ENCODE results near the gene USHBP1.

The USHBP1 gene

GRCh38 chr19:17306285-17306714 lies 41.8 kb upstream of the USHBP1 start:
- H3K4me1 ChIP-seq, result peaks cover 68 to 75% (median 71%) of the 10 kb centered on the region in 10 experiments
- H3K27ac ChIP-seq, result peak overlapping the region; percentile 73 to 93 (median 89)
- no peaks in the 10 kb centered on the region for H3K9me3 ChIP-seq (replicated peaks in 1 of 11)
- H3K9ac ChIP-seq, result peak overlapping the region; percentile 83 to 94 (median 88)
- peak overlapping the region; percentile 78 to 99 (median 96) for H3K4me2 ChIP-seq
- no peaks in the 10 kb centered on the region for H3K27me3 ChIP-seq
- peaks cover 5 to 27% (median 14%) of the 10 kb centered on the region in 11 experiments; a peak in 20 of 22 replicates for H4K20me1 ChIP-seq
- peak overlapping the region; percentile 69 to 86 (median 77) for H3K4me3 ChIP-seq
- TF ChIP-seq Cebpa-rat (IDR thresholded peaks at IDR 0.05), result no peak
- H3K36me3 ChIP-seq, result peaks cover 3 to 13% (median 6%) of the 10 kb centered on the region in 11 experiments; a peak in 21 of 22 replicates

GRCh38 chr19:17305517-17306284 lies 41.2 kb upstream of the USHBP1 start, which contains the start of gene MRPL34:
TSS of gene MRPL34 (plus strand) at chr19:17305872. CDS start at chr19:17305893, 21 bp downstream.
- H3K4me2 ChIP-seq, result peak within 1 kb of the TSS; percentile 78 to 99 (median 97)
- peaks cover 9 to 13% (median 10%) of the 10 kb centered on the region in 11 experiments; a peak in 21 of 22 replicates for H3K36me3 ChIP-seq
- peaks cover 63 to 74% (median 69%) of the 10 kb centered on the region in 10 experiments for H3K4me1 ChIP-seq
- H3K27me3 ChIP-seq, result no peaks in the 10 kb centered on the region
- H3K9ac ChIP-seq, result peak within 1 kb of the TSS; percentile 83 to 94 (median 88)
- peak within 1 kb of the TSS; percentile 69 to 86 (median 77) for H3K4me3 ChIP-seq
- no peak for TF ChIP-seq Cebpa-rat (IDR thresholded peaks at IDR 0.05)
- H3K27ac ChIP-seq, result peak within 1 kb of the TSS; percentile 73 to 93 (median 89)
- peaks cover 6 to 27% (median 11%) of the 10 kb centered on the region in 11 experiments; a peak in 19 of 22 replicates for H4K20me1 ChIP-seq
- H3K9me3 ChIP-seq (replicated peaks in 1 of 11), result no peaks in the 10 kb centered on the region

- Histone ChIP-seq H3K9ac (peak overlapping the region in 2 of 11 experiments; percentile 8 to 25; a peak in 3 of 22 replicates), H3K36me3 (peaks cover 10 to 16% (median 15%) of the 10 kb centered on the region in 11 experiments; a peak in 21 of 22 replicates), H3K4me3 (peak overlapping the region in 3 of 10 experiments; percentile 19 to 77 (median 69); a peak in 5 of 20 replicates), H3K27me3 (no peaks in the 10 kb centered on the region), H3K9me3 (replicated peaks in 1 of 11) (no peaks in the 10 kb centered on the region), H3K4me1 (peaks cover 57 to 72% (median 66%) of the 10 kb centered on the region in 10 experiments), H3K27ac (peak overlapping the region in 10 of 11 experiments; percentile 21 to 92 (median 51); a peak in 15 of 22 replicates), H3K4me2 (peak overlapping the region; percentile 52 to 99 (median 96)), H4K20me1 (peaks cover under 1 to 22% (median 7%) of the 10 kb centered on the region in 11 experiments; a peak in 18 of 22 replicates)
- no peak for TF ChIP-seq Cebpa-rat (IDR thresholded peaks at IDR 0.05)
Observed at GRCh38 chr19:17305216-17305516, 40.6 kb upstream of the USHBP1 start.

- Histone ChIP-seq H3K27me3 (no peaks in the 10 kb centered on the region), H3K9me3 (replicated peaks in 1 of 11) (no peaks in the 10 kb centered on the region), H3K36me3 (peaks cover 10 to 21% (median 16%) of the 10 kb centered on the region in 11 experiments; a peak in 21 of 22 replicates), H3K9ac (peak overlapping the region in 2 of 11 experiments; percentile 8 to 25; a peak in 3 of 22 replicates), H4K20me1 (peaks cover 0 to 17% (median 5%) of the 10 kb centered on the region in 11 experiments; a peak in 12 of 22 replicates), H3K4me2 (peak overlapping the region; percentile 87 to 99 (median 96)), H3K4me1 (peaks cover 55 to 74% (median 64%) of the 10 kb centered on the region in 10 experiments), H3K27ac (peak overlapping the region in 10 of 11 experiments; percentile 21 to 92 (median 51); a peak in 16 of 22 replicates), H3K4me3 (peak overlapping the region in 3 of 10 experiments; percentile 19 to 77 (median 69); a peak in 2 of 20 replicates)
- TF ChIP-seq Cebpa-rat (IDR thresholded peaks at IDR 0.05), result no peak
Observed at GRCh38 chr19:17304386-17305215, 40.1 kb upstream of the USHBP1 start.

GRCh38 chr19:17303940-17304267 lies 39.4 kb upstream of the USHBP1 start:
- H3K4me3 ChIP-seq, result peak overlapping the region in 5 of 10 experiments; percentile 70 to 83 (median 74); a peak in 5 of 20 replicates
- peak overlapping the region in 9 of 11 experiments; percentile 30 to 92 (median 76); a peak in 15 of 22 replicates for H3K27ac ChIP-seq

GRCh38 chr19:17303167-17303939 lies 38.8 kb upstream of the USHBP1 start, which contains the start of gene ABHD8:
TSS of gene ABHD8 (minus strand) at chr19:17303425. CDS start at chr19:17301616, 1,809 bp downstream.
- peaks cover 20 to 34% (median 27%) of the 10 kb centered on the region in 11 experiments for H3K36me3 ChIP-seq
- peak within 1 kb of the TSS; percentile 61 to 92 (median 77) for H3K27ac ChIP-seq
- H3K4me2 ChIP-seq, result peak within 1 kb of the TSS; percentile 87 to 99 (median 96)
- TF ChIP-seq Cebpa-rat (IDR thresholded peaks at IDR 0.05), result no peak
- peaks cover 0 to 17% (median 3%) of the 10 kb centered on the region in 11 experiments; a peak in 8 of 22 replicates for H4K20me1 ChIP-seq
- H3K9ac ChIP-seq, result peak within 1 kb of the TSS; percentile 78 to 89 (median 85)
- no peaks in the 10 kb centered on the region for H3K27me3 ChIP-seq
- H3K4me1 ChIP-seq, result peaks cover 48 to 71% (median 57%) of the 10 kb centered on the region in 10 experiments
- H3K9me3 ChIP-seq (replicated peaks in 1 of 11), result peaks cover 3 to 8% (median 6%) of the 10 kb centered on the region in 11 experiments; a peak in 21 of 22 replicates
- peak within 1 kb of the TSS; percentile 70 to 83 (median 74) for H3K4me3 ChIP-seq

More at GRCh38 chr19:17303940-17304267, 39.4 kb upstream of the USHBP1 start:
- no peak for TF ChIP-seq Cebpa-rat (IDR thresholded peaks at IDR 0.05)
- peaks cover 54 to 77% (median 63%) of the 10 kb centered on the region in 10 experiments for H3K4me1 ChIP-seq
- H4K20me1 ChIP-seq, result peaks cover 0 to 17% (median 3%) of the 10 kb centered on the region in 11 experiments; a peak in 8 of 22 replicates
- H3K27me3 ChIP-seq, result no peaks in the 10 kb centered on the region
- H3K4me2 ChIP-seq, result peak overlapping the region; percentile 87 to 99 (median 96)
- H3K9ac ChIP-seq, result peak overlapping the region in 5 of 11 experiments; percentile 84 to 88 (median 87); a peak in 6 of 22 replicates
- H3K9me3 ChIP-seq (replicated peaks in 1 of 11), result peaks cover 0 to 2% (median under 1%) of the 10 kb centered on the region in 11 experiments; a peak in 8 of 22 replicates
- H3K36me3 ChIP-seq, result peaks cover 14 to 28% (median 21%) of the 10 kb centered on the region in 11 experiments

GRCh38 chr19:17302391-17303166 lies 38.0 kb upstream of the USHBP1 start:
- H3K9me3 ChIP-seq (replicated peaks in 1 of 11), result peaks cover 6 to 15% (median 14%) of the 10 kb centered on the region in 11 experiments; a peak in 21 of 22 replicates
- peak overlapping the region; percentile 78 to 89 (median 85) for H3K9ac ChIP-seq
- H3K4me1 ChIP-seq, result peaks cover 41 to 64% (median 50%) of the 10 kb centered on the region in 10 experiments
- H3K36me3 ChIP-seq, result peaks cover 28 to 41% (median 34%) of the 10 kb centered on the region in 11 experiments
- no peaks in the 10 kb centered on the region for H3K27me3 ChIP-seq
- no peak for TF ChIP-seq Cebpa-rat (IDR thresholded peaks at IDR 0.05)
- peaks cover 0 to 17% (median 3%) of the 10 kb centered on the region in 11 experiments; a peak in 8 of 22 replicates for H4K20me1 ChIP-seq
- H3K4me3 ChIP-seq, result peak overlapping the region; percentile 70 to 83 (median 74)
- peak overlapping the region; percentile 87 to 99 (median 96) for H3K4me2 ChIP-seq
- H3K27ac ChIP-seq, result peak overlapping the region; percentile 61 to 92 (median 77)

All from BLaER1 treated with 17β-estradiol and CSF1 and Interleukin-3, amounts not matched to agents 10 nM and 100 nM (cell line).